Measurements from ENCODE around the gene ZFYVE28.

Gene ZFYVE28

GRCh38 chr4:2437475-2438215 is 19.2 kb upstream of the ZFYVE28 start:
- no peak overlapping the region for H3K9ac ChIP-seq (ENCODE audit: insufficient read length, low read depth)
- H3K36me3 ChIP-seq (ENCODE audit: insufficient read depth, insufficient read length, low read length) = no peaks in the 10 kb centered on the region
- no peak overlapping the region for H3K4me3 ChIP-seq (ENCODE audit: insufficient read length, low read depth)
- no peak for DNase-seq (ENCODE audit: low read depth, low spot score)
- H3K4me1 ChIP-seq (ENCODE audit: insufficient read depth, insufficient read length) = peaks cover 25% of the 10 kb centered on the region
- TF ChIP-seq ZNF274 (IDR thresholded peaks at IDR 0.05; ENCODE audit: low read depth, low read length) (no peak), SUZ12 (IDR thresholded peaks at IDR 0.05; ENCODE audit: extremely low read depth, insufficient read depth, insufficient read length) (no peak), YY1 (IDR thresholded peaks at IDR 0.05; ENCODE audit: insufficient read depth, insufficient read length) (no peak)
- no peaks in the 10 kb centered on the region for H3K27me3 ChIP-seq (ENCODE audit: insufficient read depth, insufficient read length)
- no peaks in the 10 kb centered on the region for H3K9me3 ChIP-seq (ENCODE audit: insufficient read depth, low read length)

- no peaks in the 10 kb centered on the region for H3K9me3 ChIP-seq (ENCODE audit: insufficient read depth, low read length)
- no peak for DNase-seq (ENCODE audit: low read depth, low spot score)
- TF ChIP-seq YY1 (IDR thresholded peaks at IDR 0.05; ENCODE audit: insufficient read depth, insufficient read length) (no peak), SUZ12 (IDR thresholded peaks at IDR 0.05; ENCODE audit: extremely low read depth, insufficient read depth, insufficient read length) (no peak), ZNF274 (IDR thresholded peaks at IDR 0.05; ENCODE audit: low read depth, low read length) (no peak)
- H3K4me1 ChIP-seq (ENCODE audit: insufficient read depth, insufficient read length) = peaks cover 22% of the 10 kb centered on the region
- H3K4me3 ChIP-seq (ENCODE audit: insufficient read length, low read depth) = no peak overlapping the region
- no peaks in the 10 kb centered on the region for H3K36me3 ChIP-seq (ENCODE audit: insufficient read depth, insufficient read length, low read length)
- no peak overlapping the region for H3K9ac ChIP-seq (ENCODE audit: insufficient read length, low read depth)
- no peaks in the 10 kb centered on the region for H3K27me3 ChIP-seq (ENCODE audit: insufficient read depth, insufficient read length)
Observed at GRCh38 chr4:2436761-2437474, 18.5 kb upstream of the ZFYVE28 start.

- no peaks in the 10 kb centered on the region for H3K27me3 ChIP-seq (ENCODE audit: insufficient read depth, insufficient read length)
- no peaks in the 10 kb centered on the region for H3K9me3 ChIP-seq (ENCODE audit: insufficient read depth, low read length)
- H3K9ac ChIP-seq (ENCODE audit: insufficient read length, low read depth) = no peak overlapping the region
- no peak for DNase-seq (ENCODE audit: low read depth, low spot score)
- H3K4me1 ChIP-seq (ENCODE audit: insufficient read depth, insufficient read length) = peaks cover 16% of the 10 kb centered on the region
- H3K4me3 ChIP-seq (ENCODE audit: insufficient read length, low read depth) = no peak overlapping the region
- TF ChIP-seq ZNF274 (IDR thresholded peaks at IDR 0.05; ENCODE audit: low read depth, low read length) (no peak), YY1 (IDR thresholded peaks at IDR 0.05; ENCODE audit: insufficient read depth, insufficient read length) (no peak), SUZ12 (IDR thresholded peaks at IDR 0.05; ENCODE audit: extremely low read depth, insufficient read depth, insufficient read length) (no peak)
- no peaks in the 10 kb centered on the region for H3K36me3 ChIP-seq (ENCODE audit: insufficient read depth, insufficient read length, low read length)
Observed at GRCh38 chr4:2436301-2436700, 17.9 kb upstream of the ZFYVE28 start.

- H3K9ac ChIP-seq (ENCODE audit: insufficient read length, low read depth) = no peak overlapping the region
- H3K36me3 ChIP-seq (ENCODE audit: insufficient read depth, insufficient read length, low read length) = no peaks in the 10 kb centered on the region
Observed at GRCh38 chr4:2434420-2434819, 16.0 kb upstream of the ZFYVE28 start.

GRCh38 chr4:2433609-2434350 is 15.3 kb upstream of the ZFYVE28 start:
- Histone ChIP-seq H3K9ac (ENCODE audit: insufficient read length, low read depth) (no peak overlapping the region), H3K27me3 (ENCODE audit: insufficient read depth, insufficient read length) (no peaks in the 10 kb centered on the region)

More at GRCh38 chr4:2434420-2434819, 16.0 kb upstream of the ZFYVE28 start:
- Histone ChIP-seq H3K9me3 (ENCODE audit: insufficient read depth, low read length) (no peaks in the 10 kb centered on the region), H3K27me3 (ENCODE audit: insufficient read depth, insufficient read length) (no peaks in the 10 kb centered on the region), H3K4me1 (ENCODE audit: insufficient read depth, insufficient read length) (peaks cover 15% of the 10 kb centered on the region), H3K4me3 (ENCODE audit: insufficient read length, low read depth) (no peak overlapping the region)
- DNase-seq (ENCODE audit: low read depth, low spot score) = no peak
- TF ChIP-seq ZNF274 (IDR thresholded peaks at IDR 0.05; ENCODE audit: low read depth, low read length) (no peak), SUZ12 (IDR thresholded peaks at IDR 0.05; ENCODE audit: extremely low read depth, insufficient read depth, insufficient read length) (no peak), YY1 (IDR thresholded peaks at IDR 0.05; ENCODE audit: insufficient read depth, insufficient read length) (no peak)

GRCh38 chr4:2432991-2433530 is 14.6 kb upstream of the ZFYVE28 start:
- Histone ChIP-seq H3K36me3 (ENCODE audit: insufficient read depth, insufficient read length, low read length) (no peaks in the 10 kb centered on the region), H3K27me3 (ENCODE audit: insufficient read depth, insufficient read length) (no peaks in the 10 kb centered on the region), H3K4me3 (ENCODE audit: insufficient read length, low read depth) (no peak overlapping the region), H3K9ac (ENCODE audit: insufficient read length, low read depth) (no peak overlapping the region), H3K4me1 (ENCODE audit: insufficient read depth, insufficient read length) (peaks cover 7% of the 10 kb centered on the region), H3K9me3 (ENCODE audit: insufficient read depth, low read length) (no peaks in the 10 kb centered on the region)
- DNase-seq (ENCODE audit: low read depth, low spot score) = no peak
- no peak for TF ChIP-seq ZNF274 (IDR thresholded peaks at IDR 0.05; ENCODE audit: low read depth, low read length)
- no peak for TF ChIP-seq SUZ12 (IDR thresholded peaks at IDR 0.05; ENCODE audit: extremely low read depth, insufficient read depth, insufficient read length)
- no peak for TF ChIP-seq YY1 (IDR thresholded peaks at IDR 0.05; ENCODE audit: insufficient read depth, insufficient read length)

More at GRCh38 chr4:2433609-2434350, 15.3 kb upstream of the ZFYVE28 start:
- DNase-seq (ENCODE audit: low read depth, low spot score) = no peak
- Histone ChIP-seq H3K4me3 (ENCODE audit: insufficient read length, low read depth) (no peak overlapping the region), H3K4me1 (ENCODE audit: insufficient read depth, insufficient read length) (peaks cover 9% of the 10 kb centered on the region), H3K9me3 (ENCODE audit: insufficient read depth, low read length) (no peaks in the 10 kb centered on the region), H3K36me3 (ENCODE audit: insufficient read depth, insufficient read length, low read length) (no peaks in the 10 kb centered on the region)
- TF ChIP-seq YY1 (IDR thresholded peaks at IDR 0.05; ENCODE audit: insufficient read depth, insufficient read length) (no peak), ZNF274 (IDR thresholded peaks at IDR 0.05; ENCODE audit: low read depth, low read length) (no peak), SUZ12 (IDR thresholded peaks at IDR 0.05; ENCODE audit: extremely low read depth, insufficient read depth, insufficient read length) (no peak)
